Peyer's patch (tissue), 4 donors: Measurements from ENCODE around the gene AP2A2.

Experiments
- POLR2A ChIP-seq, 2 donors: fragments of 450-650 bp; IDR thresholded peaks; one replicate each; pipeline ENCODE4 v1.5.1; 2017; ENCODE audit warnings: antibody characterized with exemption in 2 of 2, mild to moderate bottlenecking in 2 of 2, moderate library complexity in 2 of 2
- TF ChIP-seq, protein P1 (sequence below), 6 experiments: fragments of 450-650 bp in 4 of 6; fragments of 200-600 bp in 2 of 6; sonication (generic) in 1 of 6; IDR thresholded peaks; one replicate each; pipeline ENCODE4 v1.5.1; 2017 to 2019; ENCODE audit warnings: antibody characterized with exemption in 6 of 6, mild to moderate bottlenecking in 3 of 6, moderate library complexity in 1 of 6

DNA sequence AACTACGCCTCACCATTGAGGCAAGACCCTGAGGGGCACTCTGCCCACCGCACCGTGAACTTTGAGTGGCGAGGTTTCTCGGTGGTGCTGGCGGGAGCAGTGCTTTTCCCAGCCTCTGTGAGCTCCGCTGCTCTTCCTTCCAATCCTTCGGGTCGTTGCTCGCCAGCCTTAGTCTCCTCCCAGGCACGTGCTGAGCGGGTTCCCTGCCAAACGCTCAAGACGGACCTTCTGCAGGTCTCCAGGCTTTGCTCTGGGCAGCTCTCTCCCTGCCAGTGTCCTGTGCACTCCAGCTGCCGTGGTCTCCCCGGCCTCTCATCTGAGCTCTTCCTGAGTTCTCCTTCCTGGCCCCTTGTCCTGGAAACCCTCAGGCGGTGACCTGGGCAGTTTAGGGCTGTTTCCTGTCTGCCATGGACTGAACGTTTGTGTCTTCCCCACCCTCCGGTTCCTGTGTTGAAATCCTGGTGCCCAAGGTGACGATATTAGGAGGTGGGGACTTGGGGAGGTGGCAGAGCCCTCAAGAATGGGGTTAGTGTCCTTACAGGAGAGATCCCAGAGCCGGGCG, 122.0 kb downstream of the AP2A2 start:
- TF ChIP-seq, protein P1, sequence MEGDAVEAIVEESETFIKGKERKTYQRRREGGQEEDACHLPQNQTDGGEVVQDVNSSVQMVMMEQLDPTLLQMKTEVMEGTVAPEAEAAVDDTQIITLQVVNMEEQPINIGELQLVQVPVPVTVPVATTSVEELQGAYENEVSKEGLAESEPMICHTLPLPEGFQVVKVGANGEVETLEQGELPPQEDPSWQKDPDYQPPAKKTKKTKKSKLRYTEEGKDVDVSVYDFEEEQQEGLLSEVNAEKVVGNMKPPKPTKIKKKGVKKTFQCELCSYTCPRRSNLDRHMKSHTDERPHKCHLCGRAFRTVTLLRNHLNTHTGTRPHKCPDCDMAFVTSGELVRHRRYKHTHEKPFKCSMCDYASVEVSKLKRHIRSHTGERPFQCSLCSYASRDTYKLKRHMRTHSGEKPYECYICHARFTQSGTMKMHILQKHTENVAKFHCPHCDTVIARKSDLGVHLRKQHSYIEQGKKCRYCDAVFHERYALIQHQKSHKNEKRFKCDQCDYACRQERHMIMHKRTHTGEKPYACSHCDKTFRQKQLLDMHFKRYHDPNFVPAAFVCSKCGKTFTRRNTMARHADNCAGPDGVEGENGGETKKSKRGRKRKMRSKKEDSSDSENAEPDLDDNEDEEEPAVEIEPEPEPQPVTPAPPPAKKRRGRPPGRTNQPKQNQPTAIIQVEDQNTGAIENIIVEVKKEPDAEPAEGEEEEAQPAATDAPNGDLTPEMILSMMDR (IDR thresholded peaks at IDR 0.05) = no peak
- TF ChIP-seq POLR2A (IDR thresholded peaks at IDR 0.05) = no peak
